HuH-7 (cell line): ENCODE results near the gene CDHR1.

Experiments used
- DNase-seq: peaks from one replicate; pipeline ENCODE4 v3.0.0; 2011; ENCODE audit warnings: low spot score

Gene CDHR1

GRCh38 chr10:84200537-84201243 lies 6.4 kb downstream of the CDHR1 start:
- no peak for DNase-seq

- no peak for DNase-seq
Observed at GRCh38 chr10:84201244-84201606, 6.9 kb downstream of the CDHR1 start.

GRCh38 chr10:84201682-84202081 lies 7.3 kb downstream of the CDHR1 start:
- no peak for DNase-seq

- no peak for DNase-seq
Observed at GRCh38 chr10:84202349-84202748, 8.0 kb downstream of the CDHR1 start.

GRCh38 chr10:84204122-84204521 lies 9.8 kb downstream of the CDHR1 start:
- DNase-seq = no peak

GRCh38 chr10:84204610-84205009 lies 10.3 kb downstream of the CDHR1 start:
- DNase-seq = no peak

GRCh38 chr10:84205049-84205852 lies 10.9 kb downstream of the CDHR1 start:
- DNase-seq = peak; percentile 63

- no peak for DNase-seq
Observed at GRCh38 chr10:84205853-84206525, 11.7 kb downstream of the CDHR1 start.

GRCh38 chr10:84208023-84208422 lies 13.7 kb downstream of the CDHR1 start:
- no peak for DNase-seq

GRCh38 chr10:84211566-84211965 lies 17.2 kb downstream of the CDHR1 start:
- DNase-seq = no peak

- no peak for DNase-seq
Observed at GRCh38 chr10:84212014-84212413, 17.7 kb downstream of the CDHR1 start.

- DNase-seq = no peak
Observed at GRCh38 chr10:84213076-84213475, 18.7 kb downstream of the CDHR1 start.

GRCh38 chr10:84214046-84214572 lies 19.8 kb downstream of the CDHR1 start:
- DNase-seq = no peak

GRCh38 chr10:84214612-84215235 lies 20.4 kb downstream of the CDHR1 start:
- peak; percentile 37 for DNase-seq

GRCh38 chr10:84216834-84217233 lies 22.5 kb downstream of the CDHR1 start:
- DNase-seq = no peak

- no peak for DNase-seq
Observed at GRCh38 chr10:84217746-84218145, 23.4 kb downstream of the CDHR1 start.

- no peak for DNase-seq
Observed at GRCh38 chr10:84221916-84222315, 27.6 kb downstream of the CDHR1 start.

GRCh38 chr10:84224411-84225028 lies 30.2 kb downstream of the CDHR1 start:
- DNase-seq = peak; percentile 36

- DNase-seq = no peak
Observed at GRCh38 chr10:84225427-84226173, 31.3 kb downstream of the CDHR1 start, which contains the start of gene LRIT2. Gene LRIT2 (minus strand): TSS chr10:84225544. CDS start chr10:84225520, 24 bp downstream.

- DNase-seq = no peak
Observed at GRCh38 chr10:84226616-84227015, 32.3 kb downstream of the CDHR1 start.

GRCh38 chr10:84227810-84228209 lies 33.5 kb downstream of the CDHR1 start:
- no peak for DNase-seq
